HUDEP-2 (cell line): ENCODE measurements around the gene TNS3.

Experiments
- DNase-seq, 76 experiments: peaks; one replicate each; lab custom pipeline; 2025; ENCODE audit not compliant: unreplicated experiment in 76 of 76; lab: John Stamatoyannopoulos, UW

The TNS3 gene

GRCh38 chr7:47493976-47494911 is 87.7 kb downstream of the TNS3 start:
- DNase-seq = no peak

DNA sequence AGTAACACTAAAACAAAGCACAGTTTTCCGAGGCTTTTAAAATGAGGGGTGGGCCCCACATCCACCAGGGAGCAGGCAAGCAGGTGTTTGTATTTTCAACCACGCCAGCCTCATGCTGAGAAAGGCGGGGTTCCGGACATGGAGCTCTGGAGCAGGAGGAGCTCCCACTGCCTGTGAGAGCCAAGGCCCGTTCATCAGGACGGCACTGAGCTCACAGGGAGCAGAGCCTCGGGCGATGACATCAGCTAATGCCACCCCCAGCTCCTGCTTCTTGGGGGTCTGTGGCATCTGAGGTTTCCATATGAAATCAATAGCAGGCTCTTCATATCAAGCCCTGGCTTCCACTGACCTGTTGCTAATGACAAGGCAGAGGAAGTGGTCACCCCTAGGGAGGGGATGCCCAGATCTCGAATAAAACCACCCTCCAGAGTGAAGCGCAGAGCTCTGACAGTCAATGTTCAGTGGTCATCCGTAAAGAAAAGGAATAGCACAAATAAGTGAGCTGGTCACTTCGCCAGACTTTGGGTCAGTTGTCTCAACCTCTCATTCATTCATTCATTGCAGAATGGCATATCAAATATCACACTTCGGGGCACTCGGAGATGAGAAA is 89.1 kb downstream of the TNS3 start:
- no peak for DNase-seq

DNA sequence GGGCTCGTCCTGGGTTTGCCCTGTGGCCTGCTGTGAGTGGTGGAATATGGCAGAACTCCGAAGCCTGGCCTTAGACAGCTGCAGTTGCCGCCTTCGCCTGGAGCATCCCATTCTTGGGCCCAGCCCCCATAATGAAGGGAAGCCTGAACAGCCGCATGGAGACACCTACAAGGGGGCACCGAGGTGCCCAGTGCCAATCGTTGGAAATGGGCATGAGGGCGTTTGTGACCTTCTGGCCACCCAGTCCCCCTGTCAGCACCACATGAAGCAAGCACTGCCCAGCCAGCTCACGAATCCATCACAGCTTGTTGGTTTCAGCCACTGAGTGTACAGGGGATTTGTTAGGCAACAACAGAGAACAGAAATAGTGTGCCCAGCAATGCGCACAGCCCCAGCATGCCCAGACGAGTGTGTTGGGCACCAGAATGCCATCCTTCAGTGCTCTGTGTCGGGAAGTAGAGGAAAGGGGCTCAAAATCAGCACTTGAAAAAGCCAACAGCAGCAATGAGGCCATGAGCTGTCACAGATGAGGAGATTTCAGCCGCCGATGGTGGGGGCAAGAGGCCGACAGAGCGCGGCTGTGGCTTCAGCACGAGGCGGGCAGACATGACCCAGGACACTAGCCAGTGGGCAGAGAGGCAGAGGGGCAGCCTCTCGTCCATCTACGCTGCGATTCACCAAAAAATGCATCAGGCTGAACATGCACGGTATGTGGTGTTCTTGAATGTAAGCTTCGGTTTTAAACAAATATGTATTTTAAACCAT is 91.2 kb downstream of the TNS3 start:
- no peak for DNase-seq

- DNase-seq = no peak
Measured at GRCh38 chr7:47489624-47490023, 92.3 kb downstream of the TNS3 start.

DNA sequence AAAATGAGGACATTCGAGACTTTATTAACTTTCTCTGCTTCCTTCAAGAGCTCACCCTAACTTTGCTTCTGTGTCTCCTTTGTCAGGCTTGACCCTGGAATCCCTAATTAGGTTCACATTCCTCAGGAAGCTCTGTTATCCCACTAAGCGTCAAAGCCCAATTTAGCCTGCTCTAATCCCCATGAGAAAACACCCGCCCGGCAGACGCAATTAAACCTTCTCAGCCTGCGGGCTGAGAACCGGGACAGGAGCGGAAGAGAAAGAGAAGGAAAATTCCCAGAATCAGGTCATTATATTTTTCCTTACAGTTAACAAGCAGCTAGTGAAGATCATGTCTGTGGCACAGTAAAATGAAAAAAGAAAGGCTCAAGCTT is 93.0 kb downstream of the TNS3 start:
- no peak for DNase-seq

DNA sequence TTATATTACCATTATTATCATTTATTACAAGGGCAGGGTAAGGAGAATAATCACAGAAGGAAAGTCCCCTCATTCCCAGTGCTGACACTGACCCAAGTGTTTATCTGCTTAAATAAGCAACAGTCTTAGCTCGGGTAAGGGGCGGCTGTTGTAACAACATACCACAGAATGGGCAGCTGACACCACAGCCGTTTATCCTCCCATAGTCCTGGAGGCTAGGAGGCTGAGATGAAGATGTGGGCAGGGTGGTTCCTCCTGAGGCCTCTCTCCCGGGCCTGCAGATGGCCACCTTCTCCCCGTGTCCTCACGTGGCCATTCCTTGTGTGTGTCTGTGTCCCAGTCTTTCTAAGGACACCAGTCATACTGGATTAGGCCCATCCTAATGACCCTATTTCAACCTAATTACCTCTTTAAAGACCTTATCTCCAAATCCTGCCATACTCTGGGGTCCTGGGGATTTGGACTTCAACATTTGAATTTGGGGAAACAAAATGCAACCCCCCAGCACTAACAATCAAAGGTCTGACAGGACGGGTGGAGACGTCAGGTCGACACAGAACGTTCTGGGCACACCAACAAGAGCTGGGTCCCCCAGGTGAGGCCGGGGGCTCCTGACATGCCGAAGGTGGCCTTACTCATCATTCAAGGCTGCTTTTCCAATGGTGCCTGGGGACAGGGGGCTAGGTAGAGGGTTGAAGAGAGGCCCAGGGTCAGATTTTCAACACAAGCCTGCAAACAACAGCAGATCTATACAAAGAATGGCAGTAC is 93.5 kb downstream of the TNS3 start:
- no peak for DNase-seq

- DNase-seq = no peak
Measured at GRCh38 chr7:47485640-47486435, 96.1 kb downstream of the TNS3 start.

GRCh38 chr7:47484923-47485639 is 96.8 kb downstream of the TNS3 start:
- no peak for DNase-seq

GRCh38 chr7:47484457-47484856 is 97.5 kb downstream of the TNS3 start:
- DNase-seq = no peak

- peak in 2 of 76 experiments; percentile 4 to 15 for DNase-seq
Measured at GRCh38 chr7:47483604-47484273, 98.2 kb downstream of the TNS3 start.

GRCh38 chr7:47482013-47482875 is 99.7 kb downstream of the TNS3 start:
- DNase-seq = peak in 70 of 76 experiments; percentile 4 to 82 (median 55)

GRCh38 chr7:47481541-47482012 is 100.3 kb downstream of the TNS3 start:
- DNase-seq = no peak

DNA sequence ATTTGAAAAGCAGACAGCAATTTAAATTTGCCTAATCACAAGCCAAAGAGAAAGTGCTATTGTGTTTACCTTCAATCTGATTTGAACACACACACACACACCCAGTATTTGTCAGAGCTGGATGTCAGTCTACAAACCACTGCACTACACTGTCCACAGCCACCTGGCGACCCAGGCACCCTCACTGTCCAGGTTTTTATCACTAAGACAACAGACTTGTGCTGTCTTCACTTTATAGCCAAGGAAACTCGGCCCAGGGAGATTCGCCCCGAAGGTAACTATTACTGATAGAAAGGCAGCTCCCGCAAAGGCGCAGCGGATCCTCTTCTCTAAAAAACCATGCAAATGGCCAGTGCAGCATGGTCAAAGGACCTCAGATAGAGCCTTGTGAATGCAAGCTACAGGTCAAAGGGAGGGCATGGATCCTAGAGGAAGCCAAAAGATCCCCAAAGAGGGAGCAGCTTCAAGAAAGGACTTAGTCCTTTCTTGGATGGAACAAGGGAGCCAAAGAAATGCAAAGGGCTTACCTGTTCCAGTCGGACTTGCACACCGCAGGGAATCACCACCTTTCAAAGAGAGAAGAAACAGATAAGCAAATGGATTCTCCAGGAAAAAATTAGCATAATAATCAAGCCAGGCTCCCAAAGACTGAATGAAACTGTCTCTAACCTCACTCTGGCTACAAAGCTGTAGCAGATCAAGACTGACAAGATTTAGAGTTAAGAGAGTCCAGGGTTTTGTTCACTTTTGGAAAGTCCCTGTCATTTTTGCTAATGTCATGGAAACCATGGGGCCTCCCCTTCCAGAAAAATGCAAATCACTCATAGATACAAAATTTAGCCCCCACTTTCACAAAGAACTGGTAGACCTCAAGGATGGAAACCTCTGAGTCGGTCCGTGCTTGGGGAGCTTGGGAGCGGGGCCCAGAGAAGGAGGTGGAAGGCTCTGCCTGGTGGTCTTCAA is 101.1 kb downstream of the TNS3 start:
- no peak for DNase-seq

DNA sequence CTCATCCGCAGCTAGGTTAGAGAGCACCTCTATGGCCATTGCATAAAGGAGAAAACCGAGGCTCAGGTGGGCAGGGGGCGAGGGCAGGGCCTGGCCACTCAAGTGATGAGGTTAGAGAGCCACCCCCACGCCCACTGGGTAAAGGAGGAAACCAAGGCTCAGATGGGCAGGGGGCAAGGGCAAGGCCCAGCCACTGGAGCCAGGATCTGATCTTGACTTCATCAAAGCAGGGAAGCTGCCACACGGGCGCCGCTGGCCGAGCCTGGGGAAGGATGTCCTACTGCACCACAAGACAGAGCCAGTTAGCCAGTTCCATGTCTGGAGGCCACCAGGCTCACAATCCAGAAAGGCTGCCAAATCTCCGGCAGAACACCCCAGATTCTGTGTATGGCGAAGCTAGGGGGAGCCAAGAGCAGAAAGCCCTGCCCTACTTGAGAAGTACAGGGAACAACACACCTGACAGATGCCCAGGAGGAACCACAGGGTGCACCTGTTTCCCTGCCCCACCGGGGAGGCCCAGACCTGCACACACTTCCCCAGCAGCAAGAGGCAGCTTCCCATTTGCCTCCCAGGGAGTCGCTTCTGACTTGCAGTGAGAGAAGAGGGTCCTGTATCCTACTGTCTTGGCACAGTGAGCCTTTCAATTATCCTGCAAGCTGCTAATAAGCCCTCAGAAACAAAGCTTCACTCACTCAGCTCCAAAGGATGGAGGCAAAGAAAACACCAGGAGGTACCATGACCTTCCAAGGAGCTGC is 101.9 kb downstream of the TNS3 start:
- DNase-seq = no peak

DNA sequence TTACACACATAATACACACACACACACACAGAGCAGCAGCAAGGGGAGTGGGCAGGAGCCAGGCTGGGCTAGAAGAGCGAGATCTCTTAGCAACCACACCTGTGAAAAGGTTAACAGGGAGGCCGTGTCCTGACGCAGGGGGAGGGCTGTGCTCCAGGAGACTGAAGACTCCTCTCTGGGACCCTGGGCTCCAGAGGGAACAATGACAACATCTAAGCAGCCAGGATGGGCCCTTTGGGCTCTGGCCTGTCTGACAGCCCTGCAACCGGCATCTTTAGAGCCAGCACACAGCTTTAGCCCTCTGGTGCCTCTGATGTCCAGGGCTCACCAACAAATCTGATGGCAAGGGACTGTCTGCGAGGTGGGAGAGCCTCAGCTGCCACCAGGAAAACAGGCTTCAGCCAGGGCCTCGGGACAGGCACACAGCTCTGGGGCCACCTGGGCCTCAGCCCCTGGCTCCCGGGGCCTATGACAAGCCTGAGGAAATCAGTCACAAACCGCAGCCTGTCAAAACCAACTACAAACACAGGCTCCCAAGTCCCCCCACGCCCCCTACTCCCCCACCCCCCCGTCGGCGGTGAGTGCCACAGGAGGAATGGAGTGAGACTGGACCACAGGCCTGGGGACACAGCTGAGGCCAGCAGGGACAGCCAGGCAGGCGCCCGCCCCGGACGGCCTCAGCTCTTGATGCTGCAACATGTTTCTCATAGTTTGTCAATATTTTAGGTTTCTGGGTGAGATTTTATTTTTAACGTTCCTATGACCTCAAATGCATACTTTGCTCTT is 102.8 kb downstream of the TNS3 start:
- no peak for DNase-seq
